NCI-H2107 treated with DMSO at 0.1 percent for 48 hours (cell line): ENCODE results near the gene GSG1.
"Not testable (repeated sequence)": the region's sequence is repeated elsewhere in the genome, so short reads cannot be mapped to it uniquely, and the experiment has no call there.

Experiments used
- DNase-seq: peaks from one replicate; lab custom pipeline; 2025; ENCODE audit not compliant: unreplicated experiment; lab: John Stamatoyannopoulos, UW

Gene GSG1

DNA sequence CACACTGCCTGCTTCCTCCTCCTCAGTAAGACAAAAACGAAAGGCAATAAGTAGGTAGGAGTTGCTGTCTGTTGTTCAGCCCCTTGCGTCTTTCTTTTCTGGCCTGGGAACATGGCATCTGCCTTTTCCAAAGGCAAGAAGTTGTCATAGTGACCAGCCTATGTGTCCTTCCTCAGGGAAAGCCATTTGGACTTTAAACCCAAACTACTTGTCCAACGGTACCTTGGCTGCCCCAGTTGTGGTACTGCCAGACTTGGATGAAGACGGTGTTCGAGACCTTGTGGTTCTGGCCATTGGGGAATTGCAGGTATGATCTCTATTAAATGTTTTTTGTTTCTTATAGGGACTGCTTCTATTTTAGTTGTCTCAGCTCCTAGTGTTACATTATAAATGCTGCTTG lies 40.8 kb downstream of the GSG1 start:
- DNase-seq = no peak

DNA sequence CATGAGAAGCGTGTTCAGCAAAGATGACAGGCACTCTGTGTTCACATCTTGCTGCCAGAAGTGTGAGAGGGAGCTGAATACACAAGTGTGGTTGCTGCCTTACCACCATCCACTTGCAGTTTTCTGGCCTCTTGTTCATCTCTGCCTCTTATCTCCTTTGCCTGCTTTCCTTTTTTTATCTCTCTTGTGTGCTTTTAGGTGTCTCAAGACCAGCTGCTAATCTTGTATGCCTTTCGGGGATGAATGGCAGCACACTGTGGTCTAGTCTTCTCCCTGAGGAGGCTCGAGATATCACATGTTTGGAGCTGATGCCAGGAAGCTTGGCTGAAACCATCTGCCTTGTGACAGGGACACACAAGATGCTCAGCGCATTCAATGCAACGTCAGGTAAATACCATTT lies 42.1 kb downstream of the GSG1 start:
- DNase-seq = no peak

DNA sequence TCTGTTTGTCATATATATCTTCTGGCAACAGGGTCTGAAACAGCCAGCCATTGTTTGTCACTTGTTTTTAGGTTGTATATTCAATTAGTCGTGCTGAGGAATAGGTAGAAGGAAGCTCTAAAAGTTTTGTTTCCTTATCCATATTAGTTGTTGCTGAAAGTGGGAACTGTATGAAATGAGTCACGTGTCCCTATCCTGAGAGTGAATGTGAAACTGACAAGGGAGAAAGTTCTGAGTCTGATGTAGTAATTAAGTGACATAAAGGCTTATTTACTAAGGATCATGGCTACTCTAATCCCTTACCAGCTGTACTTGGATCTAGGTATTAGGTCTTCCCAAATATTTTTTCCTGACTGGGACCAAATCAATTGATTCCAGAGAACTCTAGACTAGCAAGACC lies 42.9 kb downstream of the GSG1 start:
- DNase-seq = no peak

- not testable (repeated sequence) for DNase-seq
These were observed 49.9 kb downstream of the GSG1 start for GRCh38 chr12:13053617-13054016.

DNA sequence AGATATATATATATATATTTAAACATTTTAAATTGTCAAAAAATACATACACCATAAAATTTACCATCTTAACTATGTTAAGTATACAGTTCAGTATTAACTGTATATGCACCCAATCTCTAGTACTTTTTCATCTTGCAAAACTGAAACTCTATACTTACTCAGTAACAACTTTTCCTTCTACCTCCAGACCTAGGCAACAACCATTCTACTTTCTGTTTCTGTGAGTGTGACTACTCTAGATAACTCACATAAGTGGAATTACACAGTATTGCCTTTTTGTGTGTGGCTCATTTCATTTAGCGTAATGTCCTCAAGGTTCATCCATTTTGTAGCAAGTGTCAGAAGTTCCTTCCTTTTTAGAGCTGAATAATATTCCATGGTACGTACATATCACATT lies 51.0 kb downstream of the GSG1 start:
- DNase-seq = no peak

DNA sequence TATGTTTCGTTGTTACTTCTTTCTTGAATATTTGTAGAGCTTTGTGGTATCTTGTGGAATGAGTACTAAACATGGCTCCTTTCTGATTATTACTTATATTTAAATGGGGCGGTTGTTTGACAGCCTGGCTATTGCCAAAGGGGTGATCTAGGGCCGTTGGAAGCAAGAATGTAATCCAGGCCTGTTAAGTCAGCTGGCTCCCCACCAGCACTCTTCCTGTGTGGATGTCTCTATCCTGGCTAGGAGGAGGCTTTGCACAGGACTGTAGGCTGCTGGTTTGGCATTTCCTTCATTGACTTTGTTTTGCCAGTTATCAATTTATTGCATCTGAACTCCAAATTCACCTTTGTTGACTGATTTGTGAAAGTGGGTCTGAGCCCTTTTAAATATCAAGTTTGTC lies 53.7 kb downstream of the GSG1 start:
- DNase-seq = no peak

GRCh38 chr12:13046964-13047363 lies 56.5 kb downstream of the GSG1 start:
- no peak for DNase-seq

DNA sequence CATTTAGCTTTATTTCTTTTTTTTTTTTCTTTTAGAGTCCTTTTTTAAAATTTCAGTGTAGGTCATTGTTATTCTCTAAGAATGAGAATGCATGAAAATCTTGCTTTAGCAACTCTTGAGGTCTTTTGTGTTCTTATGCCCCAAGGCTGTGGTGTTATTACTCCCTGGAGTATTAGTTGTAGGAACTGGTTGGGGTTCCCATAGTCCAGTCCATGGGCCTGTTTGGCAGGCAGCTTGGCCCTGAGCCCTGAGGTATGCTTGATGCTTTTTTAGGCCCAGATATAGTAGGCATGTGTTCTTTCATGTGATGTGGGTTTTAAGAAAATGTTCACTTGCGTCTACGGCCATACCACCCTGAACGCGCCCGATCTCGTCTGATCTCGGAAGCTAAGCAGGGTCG lies 57.7 kb downstream of the GSG1 start:
- no peak for DNase-seq

- DNase-seq = no peak
These were observed 58.6 kb downstream of the GSG1 start for GRCh38 chr12:13044906-13045299.

DNA sequence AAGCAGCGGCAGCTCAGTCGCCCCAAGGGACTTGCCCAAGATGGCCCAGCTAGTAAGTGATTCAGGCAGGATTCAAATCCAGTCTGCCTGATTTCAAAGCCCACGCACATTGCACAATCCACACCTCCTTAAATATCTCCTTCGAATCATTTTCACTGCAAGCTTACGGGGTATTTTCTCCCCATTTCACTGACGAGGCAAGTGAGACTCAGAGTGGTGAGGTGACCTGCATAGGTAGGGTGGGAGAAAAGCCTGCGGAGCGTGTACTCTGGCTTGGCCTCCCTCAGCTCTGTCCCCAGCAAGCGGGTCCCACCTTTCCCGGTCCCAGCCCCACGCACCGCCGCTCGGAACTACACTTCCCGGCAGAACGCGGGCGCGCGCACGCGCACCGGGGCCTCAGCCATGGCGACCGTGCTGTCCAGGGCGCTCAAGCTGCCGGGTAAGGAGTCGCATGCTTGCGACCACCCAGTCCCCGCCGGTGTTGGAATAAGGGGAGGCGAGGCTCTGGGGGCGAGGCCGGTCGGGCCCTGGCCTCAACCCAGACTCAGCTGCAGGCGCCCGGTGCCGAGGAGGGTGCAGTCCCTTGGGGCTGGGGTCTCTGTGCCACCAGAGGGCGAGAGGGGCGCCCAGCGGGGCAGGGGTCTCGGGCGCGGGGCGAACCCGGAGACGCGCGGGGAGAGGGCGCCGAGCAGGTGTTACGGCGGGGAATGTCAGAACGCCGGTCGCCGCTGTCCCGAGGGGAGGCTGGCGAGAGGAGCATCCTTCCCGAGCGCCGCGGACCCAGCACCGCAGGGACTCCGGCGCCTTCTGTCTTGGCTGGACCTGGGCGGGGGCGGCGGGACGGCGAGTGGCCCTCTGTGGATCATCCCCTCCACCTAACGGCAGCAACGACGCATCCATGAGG lies 59.2 kb downstream of the GSG1 start, which contains the start of gene FAM234B:
Gene FAM234B, plus strand, starts transcription at position 380 of the 904 bp plus-strand sequence. Its CDS starts 23 bp downstream, at position 403.
- DNase-seq = peak; percentile 18

GRCh38 chr12:13042666-13043230 lies 60.7 kb downstream of the GSG1 start:
- no peak for DNase-seq

- no peak for DNase-seq
These were observed 62.2 kb downstream of the GSG1 start for GRCh38 chr12:13041224-13041623.

GRCh38 chr12:13039328-13039956 lies 64.0 kb downstream of the GSG1 start:
- no peak for DNase-seq

- no peak for DNase-seq
These were observed 64.8 kb downstream of the GSG1 start for GRCh38 chr12:13038491-13039161.

DNA sequence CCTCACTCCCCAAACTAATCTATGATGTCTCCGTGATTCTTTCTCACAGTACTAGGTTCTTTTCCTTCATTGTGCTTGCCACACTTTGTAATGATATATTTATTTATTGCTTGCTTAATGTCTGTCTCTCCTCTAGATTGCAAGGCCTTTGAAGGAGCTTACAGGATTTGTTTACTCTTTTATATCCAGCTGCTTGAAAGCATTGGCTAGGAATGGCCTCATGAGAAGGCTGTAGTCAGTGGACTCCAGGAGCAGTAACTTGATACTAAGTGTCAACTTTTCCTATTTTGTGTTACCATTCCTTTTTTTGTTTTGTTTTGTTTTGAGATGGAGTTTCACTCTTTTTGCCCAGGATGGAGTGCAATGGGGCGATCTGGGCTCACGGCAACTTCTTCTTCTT lies 66.6 kb downstream of the GSG1 start:
- no peak for DNase-seq

- not testable (repeated sequence) for DNase-seq
These were observed 68.1 kb downstream of the GSG1 start for GRCh38 chr12:13035335-13035734.
